CD14-positive monocyte (primary cell): ENCODE measurements around the gene PSD. TPM values are rescaled to one million over a fixed set of nuclear protein-coding genes. Genes with fewer than 3 reads are reported as not detected.

Experiments used
- DNase-seq, 3 donors: peaks; one replicate each; pipeline ENCODE4 v3.0.0-alpha.2; 2011 to 2022
- H2AFZ ChIP-seq: 2 replicates; pipeline ENCODE4 v1.6.0; 2012; ENCODE audit warnings: mild to moderate bottlenecking, low read depth, low read length, inconsistent platforms; ENCODE audit not compliant: insufficient read depth, poor library complexity, severe bottlenecking
- H3K27ac ChIP-seq, 2 donors: 1 replicate in 1 of 2; 2 replicates in 1 of 2; pipeline ENCODE4 v1.5.1; 2012 to 2013; ENCODE audit warnings: low read length in 2 of 2, control low read depth in 1 of 2, inconsistent platforms in 1 of 2, low read depth in 1 of 2, mild to moderate bottlenecking in 1 of 2
- H3K27me3 ChIP-seq, 2 donors: one replicate each; pipeline versions ENCODE4 v1.6.0 to v1.6.1; 2011 to 2013; ENCODE audit warnings: low read length in 2 of 2; ENCODE audit not compliant: control insufficient read depth in 2 of 2, insufficient read depth in 2 of 2
- H3K36me3 ChIP-seq, 2 donors: replicated peaks in 1 of 2; 1 replicate in 1 of 2; 2 replicates in 1 of 2; pipeline versions ENCODE4 v1.5.1 to v1.6.1; 2012 to 2013; ENCODE audit warnings: low read length in 2 of 2, control low read depth in 1 of 2, inconsistent platforms in 1 of 2, mild to moderate bottlenecking in 1 of 2; ENCODE audit not compliant: insufficient read depth in 2 of 2, control insufficient read depth in 1 of 2
- H3K4me1 ChIP-seq, 2 donors: 1 replicate in 1 of 2; 2 replicates in 1 of 2; pipeline versions ENCODE4 v1.5.1 to v1.6.1; 2012 to 2013; ENCODE audit warnings: low read length in 2 of 2, control low read depth in 1 of 2, inconsistent platforms in 1 of 2, mild to moderate bottlenecking in 1 of 2, moderate library complexity in 1 of 2; ENCODE audit not compliant: insufficient read depth in 2 of 2, control insufficient read depth in 1 of 2
- H3K4me2 ChIP-seq: replicated peaks from 2 replicates; pipeline ENCODE3; 2012; ENCODE audit warnings: low read length, moderate library complexity, mild to moderate bottlenecking; ENCODE audit not compliant: poor library complexity, severe bottlenecking; ENCODE audit errors: extremely low read depth
- H3K4me3 ChIP-seq, 3 experiments: fragments of 200-600 bp in 1 of 3; sonication (generic) in 1 of 3; replicated peaks in 1 of 3; 1 replicate in 2 of 3; 2 replicates in 1 of 3; pipeline ENCODE4 v1.5.1; 2011 to 2013; ENCODE audit warnings: low read length in 3 of 3, mild to moderate bottlenecking in 3 of 3, control low read depth in 2 of 3, low read depth in 2 of 3, inconsistent platforms in 1 of 3, moderate library complexity in 1 of 3
- H3K79me2 ChIP-seq: 2 replicates; pipeline ENCODE4 v1.6.0; 2012; ENCODE audit warnings: mild to moderate bottlenecking, control low read depth, inconsistent platforms, low read length, moderate library complexity; ENCODE audit not compliant: insufficient read depth
- H3K9ac ChIP-seq: 2 replicates; pipeline ENCODE4 v1.6.0; 2017; ENCODE audit warnings: low read length, mild to moderate bottlenecking; ENCODE audit not compliant: insufficient read depth, poor library complexity, severe bottlenecking
- H3K9me3 ChIP-seq, 2 donors: replicated peaks in 1 of 2; 1 replicate in 1 of 2; 2 replicates in 1 of 2; pipeline versions ENCODE4 v1.5.1 to v1.6.1; 2012 to 2013; ENCODE audit warnings: low read length in 2 of 2, control low read depth in 1 of 2; ENCODE audit not compliant: control insufficient read depth in 1 of 2, insufficient read depth in 1 of 2
- H4K20me1 ChIP-seq: 2 replicates; pipeline ENCODE4 v1.6.0; 2012; ENCODE audit warnings: mild to moderate bottlenecking, low read length, control low read depth, moderate library complexity; ENCODE audit not compliant: insufficient read depth
- H3K27ac Mint-ChIP-seq, 7 donors: one replicate each; pipeline ENCODE4 v1.8.0; 2020; ENCODE audit warnings: mild to moderate bottlenecking in 7 of 7, mixed read lengths in 7 of 7, moderate library complexity in 6 of 7, inconsistent platforms in 2 of 7
- H3K27me3 Mint-ChIP-seq, 3 donors: one replicate each; pipeline ENCODE4 v1.8.0; 2021 to 2022; ENCODE audit warnings: low read depth in 3 of 3, mild to moderate bottlenecking in 3 of 3, mixed read lengths in 3 of 3, moderate library complexity in 3 of 3, inconsistent platforms in 1 of 3
- H3K36me3 Mint-ChIP-seq, 2 donors: one replicate each; pipeline ENCODE4 v1.8.0; 2020; ENCODE audit warnings: mixed read lengths in 2 of 2, inconsistent platforms in 1 of 2, mild to moderate bottlenecking in 1 of 2
- H3K4me1 Mint-ChIP-seq: one replicate; pipeline ENCODE4 v1.8.0; 2020; ENCODE audit warnings: mild to moderate bottlenecking, mixed read lengths
- H3K4me3 Mint-ChIP-seq, 2 donors: one replicate each; pipeline ENCODE4 v1.8.0; 2020; ENCODE audit warnings: mild to moderate bottlenecking in 2 of 2, mixed read lengths in 2 of 2, moderate library complexity in 1 of 2
- H3K9me3 Mint-ChIP-seq, 7 donors: one replicate each; pipeline ENCODE4 v1.8.0; 2020 to 2022; ENCODE audit warnings: mixed read lengths in 7 of 7, mild to moderate bottlenecking in 6 of 7, moderate library complexity in 6 of 7, inconsistent platforms in 2 of 7
- WGBS: methylation state at CpG from one replicate; pipeline ENCODE4 v1.1.5; 2013; ENCODE audit warnings: missing lambda C conversion rate; ENCODE audit not compliant: insufficient coverage; 5-methylcytosine and 5-hydroxymethylcytosine counted together
- intact Hi-C, 2 donors: fragments of 100-400 bp; cut with micrococcal nuclease; formaldehyde crosslinking; loops; one replicate each; pipeline versions ENCODE4 v1.15.0 to v1.15.1; 2023
- polyA plus RNA-seq, 3 donors: library from polyadenylated mRNA; depleted of rRNA in 1 of 3; unstranded in 2 of 3; stranded (reverse) in 1 of 3; fragments of 300-500 nt in 2 of 3; fragments of >200 nt in 1 of 3; fragmentation: Illumina TruSeq in 2 of 3; gene quantifications; 1 replicate in 2 of 3; 2 replicates in 1 of 3; pipeline ENCODE4 v1.2.3, GENCODE V29; 2012 to 2021
- TF ChIP-seq, protein P1 (sequence below): fragments of 200-600 bp; IDR thresholded peaks from one replicate; pipeline ENCODE4 v1.8.0; 2022; ENCODE audit warnings: antibody characterized with exemption, mild to moderate bottlenecking

The PSD gene
- polyA plus RNA-seq, 3 donors: 0.27 to 1.5 (median 1.1) TPM

DNA sequence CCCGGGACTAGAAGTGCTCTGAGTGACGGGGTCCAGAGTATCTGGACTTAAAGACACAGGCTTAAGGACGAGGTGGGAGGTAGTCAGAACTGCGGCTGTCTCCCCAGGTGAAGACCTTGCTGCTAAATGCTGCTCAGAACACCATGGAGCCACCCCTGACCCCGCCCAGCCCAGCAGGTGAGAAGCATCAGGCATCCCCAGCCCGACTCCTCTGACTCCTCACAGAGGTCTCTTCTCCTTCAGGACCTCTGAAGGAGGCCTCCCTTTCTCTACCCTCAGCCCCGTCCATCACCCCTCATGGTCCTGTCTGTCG lies 17.3 kb downstream of the PSD start:
- peak overlapping the region in 1 of 7 donors; percentile 10 for H3K27ac Mint-ChIP-seq
- Histone ChIP-seq H3K27ac (no peak overlapping the region), H3K4me2 (no peak overlapping the region), H3K9ac (no peak overlapping the region), H3K36me3 (peaks cover 49 to 54% of the 10 kb centered on the region in 2 donors), H2AFZ (no peak overlapping the region), H3K4me1 (peaks cover 21 to 35% of the 10 kb centered on the region in 2 donors), H3K27me3 (no peaks in the 10 kb centered on the region), H4K20me1 (peaks cover 78% of the 10 kb centered on the region), H3K79me2 (peaks cover 7% of the 10 kb centered on the region), H3K4me3 (no peak overlapping the region), H3K9me3 (no peaks in the 10 kb centered on the region)
- no peak overlapping the region for H3K4me3 Mint-ChIP-seq
- no peak for DNase-seq
- peaks cover 3 to 13% (median 8%) of the 10 kb centered on the region in 3 donors for H3K27me3 Mint-ChIP-seq
- H3K4me1 Mint-ChIP-seq: peaks cover 26% of the 10 kb centered on the region
- intact Hi-C loops: loop anchor here in 1 of 2 donors (2.0 kb wide), 1 partner anchor 14 kb away; no protein-coding TSS in a partner anchor
- no peaks in the 10 kb centered on the region for H3K9me3 Mint-ChIP-seq
- WGBS: 95% methylated on average over 7 of the region's 8 CpGs
- peaks cover 51 to 58% of the 10 kb centered on the region in 2 donors for H3K36me3 Mint-ChIP-seq
- TF ChIP-seq, protein P1, sequence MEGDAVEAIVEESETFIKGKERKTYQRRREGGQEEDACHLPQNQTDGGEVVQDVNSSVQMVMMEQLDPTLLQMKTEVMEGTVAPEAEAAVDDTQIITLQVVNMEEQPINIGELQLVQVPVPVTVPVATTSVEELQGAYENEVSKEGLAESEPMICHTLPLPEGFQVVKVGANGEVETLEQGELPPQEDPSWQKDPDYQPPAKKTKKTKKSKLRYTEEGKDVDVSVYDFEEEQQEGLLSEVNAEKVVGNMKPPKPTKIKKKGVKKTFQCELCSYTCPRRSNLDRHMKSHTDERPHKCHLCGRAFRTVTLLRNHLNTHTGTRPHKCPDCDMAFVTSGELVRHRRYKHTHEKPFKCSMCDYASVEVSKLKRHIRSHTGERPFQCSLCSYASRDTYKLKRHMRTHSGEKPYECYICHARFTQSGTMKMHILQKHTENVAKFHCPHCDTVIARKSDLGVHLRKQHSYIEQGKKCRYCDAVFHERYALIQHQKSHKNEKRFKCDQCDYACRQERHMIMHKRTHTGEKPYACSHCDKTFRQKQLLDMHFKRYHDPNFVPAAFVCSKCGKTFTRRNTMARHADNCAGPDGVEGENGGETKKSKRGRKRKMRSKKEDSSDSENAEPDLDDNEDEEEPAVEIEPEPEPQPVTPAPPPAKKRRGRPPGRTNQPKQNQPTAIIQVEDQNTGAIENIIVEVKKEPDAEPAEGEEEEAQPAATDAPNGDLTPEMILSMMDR: no peak

DNA sequence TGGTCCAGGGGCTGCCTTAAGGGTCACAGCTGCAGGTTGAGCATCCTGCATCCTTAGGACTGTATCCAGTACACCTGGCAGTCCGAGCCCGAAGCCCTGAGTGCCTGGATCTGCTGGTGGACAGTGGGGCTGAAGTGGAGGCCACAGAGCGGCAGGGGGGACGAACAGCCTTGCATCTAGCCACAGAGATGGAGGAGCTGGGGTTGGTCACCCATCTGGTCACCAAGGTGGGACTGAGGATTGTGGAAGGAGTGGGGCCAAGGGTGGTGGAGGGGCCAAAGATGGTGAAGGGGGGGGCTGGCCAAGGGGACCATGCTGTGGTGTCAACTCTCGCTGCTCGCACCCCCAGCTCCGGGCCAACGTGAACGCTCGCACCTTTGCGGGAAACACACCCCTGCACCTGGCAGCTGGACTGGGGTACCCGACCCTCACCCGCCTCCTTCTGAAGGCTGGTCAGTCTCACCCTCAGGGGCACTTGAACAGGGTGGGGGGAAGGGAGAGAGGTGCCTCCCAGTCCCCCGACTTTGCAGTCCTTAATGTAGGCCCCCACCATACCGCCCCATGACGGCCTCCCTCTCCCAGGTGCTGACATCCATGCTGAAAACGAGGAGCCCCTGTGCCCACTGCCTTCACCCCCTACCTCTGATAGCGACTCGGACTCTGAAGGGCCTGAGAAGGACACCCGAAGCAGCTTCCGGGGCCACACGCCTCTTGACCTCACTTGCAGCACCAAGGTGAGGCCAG lies 17.8 kb downstream of the PSD start:
- Histone ChIP-seq H3K9ac (no peak overlapping the region), H3K79me2 (peaks cover 12% of the 10 kb centered on the region), H3K4me3 (no peak overlapping the region), H3K36me3 (peaks cover 49 to 54% of the 10 kb centered on the region in 2 donors), H2AFZ (no peak overlapping the region), H3K27me3 (no peaks in the 10 kb centered on the region), H3K4me1 (peaks cover 26 to 40% of the 10 kb centered on the region in 2 donors), H4K20me1 (peaks cover 83% of the 10 kb centered on the region), H3K27ac (no peak overlapping the region), H3K4me2 (no peak overlapping the region), H3K9me3 (no peaks in the 10 kb centered on the region)
- peak overlapping the region in 1 of 7 donors; percentile 10 for H3K27ac Mint-ChIP-seq
- no peak overlapping the region for H3K4me3 Mint-ChIP-seq
- intact Hi-C loops: loop anchor here in 1 of 2 donors (2.0 kb wide), 1 partner anchor 14 kb away; no protein-coding TSS in a partner anchor
- peaks cover 30% of the 10 kb centered on the region for H3K4me1 Mint-ChIP-seq
- no peaks in the 10 kb centered on the region for H3K9me3 Mint-ChIP-seq
- H3K36me3 Mint-ChIP-seq: peaks cover 55 to 63% of the 10 kb centered on the region in 2 donors
- peaks cover 1 to 9% (median 8%) of the 10 kb centered on the region in 3 donors for H3K27me3 Mint-ChIP-seq
- WGBS: 96% methylated on average over 15 of the region's 22 CpGs
- TF ChIP-seq, protein P1: no peak
- DNase-seq: no peak
